ENCODE results near the gene STAB1. TPM values are rescaled to one million over a fixed set of nuclear protein-coding genes. Genes with fewer than 3 reads are reported as not detected.

The STAB1 gene
- total RNA-seq, 1 donor from 2014 or later, result 0.46 TPM

- TF ChIP-seq CTCF (IDR thresholded peaks at IDR 0.05; ENCODE audit: unreplicated experiment), result no peak
- peaks cover 4% of the 10 kb centered on the region for H3K27me3 Mint-ChIP-seq
- no peaks in the 10 kb centered on the region for H3K9me3 Mint-ChIP-seq (ENCODE audit: low read depth)
- H3K36me3 Mint-ChIP-seq (ENCODE audit: insufficient read depth), result no peaks in the 10 kb centered on the region
- H3K27ac Mint-ChIP-seq, result no peak overlapping the region
- peaks cover 2% of the 10 kb centered on the region for H3K4me1 Mint-ChIP-seq (ENCODE audit: low read depth)
- DNase-seq (ENCODE audit: low spot score, unreplicated experiment), result no peak
- H3K4me3 Mint-ChIP-seq (ENCODE audit: low read depth), result no peak overlapping the region
Measured at GRCh38 chr3:52513281-52513680, 18.1 kb downstream of the STAB1 start.

GRCh38 chr3:52514576-52514975 is 19.4 kb downstream of the STAB1 start:
- Mint-ChIP-seq H3K9me3 (ENCODE audit: low read depth) (no peaks in the 10 kb centered on the region), H3K36me3 (ENCODE audit: insufficient read depth) (no peaks in the 10 kb centered on the region), H3K27ac (no peak overlapping the region), H3K27me3 (peaks cover 6% of the 10 kb centered on the region), H3K4me3 (ENCODE audit: low read depth) (no peak overlapping the region), H3K4me1 (ENCODE audit: low read depth) (peaks cover 3% of the 10 kb centered on the region)
- no peak for DNase-seq (ENCODE audit: low spot score, unreplicated experiment)
- TF ChIP-seq CTCF (IDR thresholded peaks at IDR 0.05; ENCODE audit: unreplicated experiment), result no peak

- no peak for TF ChIP-seq CTCF (IDR thresholded peaks at IDR 0.05; ENCODE audit: unreplicated experiment)
- H3K27me3 Mint-ChIP-seq, result peaks cover 6% of the 10 kb centered on the region
- H3K4me1 Mint-ChIP-seq (ENCODE audit: low read depth), result peaks cover 3% of the 10 kb centered on the region
- H3K27ac Mint-ChIP-seq, result no peak overlapping the region
- no peaks in the 10 kb centered on the region for H3K36me3 Mint-ChIP-seq (ENCODE audit: insufficient read depth)
- no peak for DNase-seq (ENCODE audit: low spot score, unreplicated experiment)
- H3K4me3 Mint-ChIP-seq (ENCODE audit: low read depth), result no peak overlapping the region
- H3K9me3 Mint-ChIP-seq (ENCODE audit: low read depth), result no peaks in the 10 kb centered on the region
Measured at GRCh38 chr3:52515192-52515591, 20.1 kb downstream of the STAB1 start.

GRCh38 chr3:52516509-52517195 is 21.5 kb downstream of the STAB1 start:
- Mint-ChIP-seq H3K4me1 (ENCODE audit: low read depth) (peaks cover 3% of the 10 kb centered on the region), H3K4me3 (ENCODE audit: low read depth) (no peak overlapping the region), H3K27me3 (peaks cover 6% of the 10 kb centered on the region), H3K27ac (no peak overlapping the region), H3K9me3 (ENCODE audit: low read depth) (no peaks in the 10 kb centered on the region), H3K36me3 (ENCODE audit: insufficient read depth) (no peaks in the 10 kb centered on the region)
- no peak for TF ChIP-seq CTCF (IDR thresholded peaks at IDR 0.05; ENCODE audit: unreplicated experiment)
- no peak for DNase-seq (ENCODE audit: low spot score, unreplicated experiment)

GRCh38 chr3:52517796-52518722 is 22.9 kb downstream of the STAB1 start:
- H3K4me1 Mint-ChIP-seq (ENCODE audit: low read depth), result peaks cover 3% of the 10 kb centered on the region
- H3K4me3 Mint-ChIP-seq (ENCODE audit: low read depth), result no peak overlapping the region
- H3K27me3 Mint-ChIP-seq, result peaks cover 6% of the 10 kb centered on the region
- H3K36me3 Mint-ChIP-seq (ENCODE audit: insufficient read depth), result no peaks in the 10 kb centered on the region
- no peak overlapping the region for H3K27ac Mint-ChIP-seq
- no peak for DNase-seq (ENCODE audit: low spot score, unreplicated experiment)
- TF ChIP-seq CTCF (IDR thresholded peaks at IDR 0.05; ENCODE audit: unreplicated experiment), result no peak
- H3K9me3 Mint-ChIP-seq (ENCODE audit: low read depth), result no peaks in the 10 kb centered on the region
